BE2C (cell line): ENCODE measurements around the gene LRCH4.

Source experiments
- DNase-seq: peaks from one replicate; pipeline ENCODE4 v3.0.0-alpha.2; 2020
- H3K27me3 ChIP-seq: fragments of 250-450 bp; sonication (Bioruptor Pico); 2 replicates; pipeline ENCODE4 v1.5.1; 2020; ENCODE audit warnings: mild to moderate bottlenecking
- H3K36me3 ChIP-seq: fragments of 250-450 bp; sonication (Bioruptor Pico); 2 replicates; pipeline ENCODE4 v1.5.1; 2020; ENCODE audit warnings: mild to moderate bottlenecking
- H3K4me1 ChIP-seq: fragments of 250-450 bp; sonication (Bioruptor Pico); 2 replicates; pipeline ENCODE4 v1.5.1; 2020
- H3K4me3 ChIP-seq: 2 replicates; pipeline ENCODE4 v1.5.1; 2011; ENCODE audit warnings: low read depth, low read length
- H3K9me3 ChIP-seq: fragments of 250-450 bp; sonication (Bioruptor Pico); 2 replicates; pipeline ENCODE4 v1.5.1; 2020
- TF ChIP-seq, protein P1 (sequence below): IDR thresholded peaks from 2 replicates; pipeline ENCODE4 v1.5.1; 2012; ENCODE audit warnings: mild to moderate bottlenecking, low read depth, low read length

LRCH4 gene

DNA sequence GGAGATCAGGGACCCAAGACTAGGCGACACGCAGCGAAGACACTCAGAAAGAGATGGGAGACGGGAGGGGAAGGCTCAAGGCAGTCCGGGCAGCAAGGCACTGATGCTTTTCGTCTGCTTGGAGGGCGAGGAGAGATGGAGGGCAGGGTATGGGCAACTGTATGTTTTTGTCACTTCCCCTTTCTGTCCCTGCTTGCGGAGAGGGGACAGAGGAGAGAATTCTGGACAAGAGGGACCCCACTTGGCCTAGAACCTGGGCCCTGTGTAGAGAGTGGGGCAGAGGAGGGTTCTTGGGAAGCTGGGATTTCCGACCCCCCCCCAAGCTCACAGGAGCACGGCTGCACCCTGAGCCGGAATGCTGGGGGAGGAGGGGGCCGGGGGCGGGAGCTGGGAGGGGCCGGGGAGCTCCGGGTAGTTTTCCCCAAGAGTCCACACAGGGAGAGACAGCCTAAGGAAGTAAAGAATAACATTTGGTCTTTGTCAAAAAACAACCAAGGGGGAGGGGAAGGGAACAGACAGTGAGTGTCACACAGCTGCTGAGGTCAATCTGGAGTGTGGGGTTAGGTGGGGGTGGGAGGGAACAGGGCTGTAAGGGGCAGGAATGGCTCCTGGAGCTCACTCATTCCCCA lies 1.8 kb downstream of the LRCH4 start:
- no peak for DNase-seq
- Histone ChIP-seq H3K27me3 (no peaks in the 10 kb centered on the region), H3K4me3 (no peak overlapping the region), H3K4me1 (peaks cover 10% of the 10 kb centered on the region), H3K9me3 (no peaks in the 10 kb centered on the region), H3K36me3 (peaks cover 21% of the 10 kb centered on the region)
- TF ChIP-seq, protein P1, sequence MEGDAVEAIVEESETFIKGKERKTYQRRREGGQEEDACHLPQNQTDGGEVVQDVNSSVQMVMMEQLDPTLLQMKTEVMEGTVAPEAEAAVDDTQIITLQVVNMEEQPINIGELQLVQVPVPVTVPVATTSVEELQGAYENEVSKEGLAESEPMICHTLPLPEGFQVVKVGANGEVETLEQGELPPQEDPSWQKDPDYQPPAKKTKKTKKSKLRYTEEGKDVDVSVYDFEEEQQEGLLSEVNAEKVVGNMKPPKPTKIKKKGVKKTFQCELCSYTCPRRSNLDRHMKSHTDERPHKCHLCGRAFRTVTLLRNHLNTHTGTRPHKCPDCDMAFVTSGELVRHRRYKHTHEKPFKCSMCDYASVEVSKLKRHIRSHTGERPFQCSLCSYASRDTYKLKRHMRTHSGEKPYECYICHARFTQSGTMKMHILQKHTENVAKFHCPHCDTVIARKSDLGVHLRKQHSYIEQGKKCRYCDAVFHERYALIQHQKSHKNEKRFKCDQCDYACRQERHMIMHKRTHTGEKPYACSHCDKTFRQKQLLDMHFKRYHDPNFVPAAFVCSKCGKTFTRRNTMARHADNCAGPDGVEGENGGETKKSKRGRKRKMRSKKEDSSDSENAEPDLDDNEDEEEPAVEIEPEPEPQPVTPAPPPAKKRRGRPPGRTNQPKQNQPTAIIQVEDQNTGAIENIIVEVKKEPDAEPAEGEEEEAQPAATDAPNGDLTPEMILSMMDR, result no peak

DNA sequence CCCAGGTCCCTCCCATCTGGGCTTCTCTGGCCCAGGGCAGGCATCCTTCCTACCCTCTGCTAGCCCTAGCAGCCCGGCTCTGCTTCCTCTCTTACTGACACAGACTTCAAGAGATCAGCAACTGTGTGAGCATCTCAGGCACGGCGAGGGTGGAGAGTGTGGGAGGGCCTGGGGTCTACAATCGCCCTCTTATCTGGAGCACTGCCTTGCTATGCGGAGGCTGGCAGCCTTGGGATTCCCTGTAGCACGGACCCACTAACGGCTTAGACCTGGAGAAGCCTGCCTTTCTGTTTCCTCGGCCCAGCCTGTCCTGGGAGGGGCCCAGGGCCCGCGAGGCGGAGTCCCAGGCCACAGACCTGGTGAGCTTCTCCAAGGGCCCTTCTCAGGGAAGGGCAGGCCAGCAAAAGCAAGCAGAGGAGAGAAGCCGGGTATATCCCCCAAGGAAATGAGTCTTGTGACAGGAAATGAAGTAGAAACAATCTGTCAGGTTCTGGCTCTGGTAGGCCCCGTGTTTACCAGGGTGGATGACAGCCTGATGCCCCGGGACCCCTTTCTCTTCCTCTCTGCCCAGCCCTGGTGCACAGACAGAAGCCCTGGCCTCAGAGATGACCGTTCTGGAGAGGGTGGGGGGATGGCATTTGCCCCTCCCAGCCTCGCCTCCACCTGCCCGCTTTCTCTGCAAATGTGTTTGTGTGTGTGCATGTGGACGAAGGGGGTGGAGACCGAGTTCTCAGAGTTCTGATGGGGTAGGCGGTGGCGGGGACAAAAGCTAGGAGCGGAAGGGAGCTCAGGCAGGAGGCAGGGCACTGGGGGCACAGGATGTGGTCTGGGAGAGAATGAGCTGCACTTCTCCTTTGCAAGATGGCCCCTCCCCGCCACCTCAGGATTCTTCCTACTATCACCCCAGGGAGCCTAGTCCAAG lies 2.5 kb downstream of the LRCH4 start:
- Histone ChIP-seq H3K27me3 (no peaks in the 10 kb centered on the region), H3K4me3 (no peak overlapping the region), H3K4me1 (peaks cover 10% of the 10 kb centered on the region), H3K36me3 (peaks cover 21% of the 10 kb centered on the region), H3K9me3 (no peaks in the 10 kb centered on the region)
- TF ChIP-seq, protein P1, result no peak
- no peak for DNase-seq

DNA sequence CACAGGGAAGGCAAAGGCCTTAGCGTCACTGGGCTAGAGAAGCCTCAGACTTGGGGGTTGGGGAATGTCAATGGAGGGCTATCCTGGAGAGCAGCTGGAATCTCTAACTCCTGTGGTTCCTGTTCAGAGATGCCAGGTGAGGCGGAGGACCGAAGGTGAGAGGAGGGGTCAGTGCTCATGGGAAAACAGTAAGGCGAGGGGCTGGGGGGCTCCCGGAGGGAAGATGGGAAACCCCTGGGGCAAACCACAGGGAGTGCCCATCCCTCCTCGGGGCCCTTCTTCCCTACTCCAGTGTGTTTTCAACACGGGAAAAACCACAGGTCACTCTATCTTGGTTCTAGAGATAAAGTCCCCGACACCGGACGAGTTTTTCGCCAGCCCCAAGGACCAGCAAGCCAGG lies 3.3 kb downstream of the LRCH4 start:
- no peaks in the 10 kb centered on the region for H3K27me3 ChIP-seq
- no peaks in the 10 kb centered on the region for H3K9me3 ChIP-seq
- H3K4me3 ChIP-seq, result no peak overlapping the region
- no peak for DNase-seq
- H3K4me1 ChIP-seq, result peaks cover 10% of the 10 kb centered on the region
- TF ChIP-seq, protein P1, result no peak
- peaks cover 21% of the 10 kb centered on the region for H3K36me3 ChIP-seq

DNA sequence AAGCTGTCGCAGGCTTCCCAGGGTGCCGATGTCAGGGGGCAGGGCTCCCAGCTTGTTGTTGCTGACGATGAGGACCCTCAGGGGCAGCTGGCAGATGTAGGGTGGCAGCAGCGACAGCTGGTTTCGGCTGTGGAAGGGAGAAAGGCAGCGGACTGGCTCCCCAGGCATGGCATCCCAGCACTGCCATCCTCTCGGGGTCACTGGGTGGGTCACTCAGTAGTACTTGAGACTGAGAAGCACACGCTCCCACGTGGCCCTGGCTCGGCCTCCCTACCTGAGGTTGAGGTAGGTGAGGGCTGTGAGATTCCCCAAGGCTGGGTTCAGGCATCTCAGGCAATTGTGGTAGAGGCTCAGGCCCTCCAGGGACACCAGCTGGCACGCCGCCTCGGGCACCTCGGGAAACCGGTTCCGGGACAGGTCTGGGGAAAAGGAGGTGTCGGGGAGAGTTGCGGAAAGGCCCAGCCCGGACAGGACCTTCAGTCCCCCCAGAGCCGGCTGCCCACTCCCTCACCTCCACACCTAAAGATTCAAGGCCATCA lies 3.8 kb downstream of the LRCH4 start:
- no peak for DNase-seq
- Histone ChIP-seq H3K4me3 (no peak overlapping the region), H3K9me3 (no peaks in the 10 kb centered on the region), H3K27me3 (no peaks in the 10 kb centered on the region), H3K4me1 (peaks cover 10% of the 10 kb centered on the region), H3K36me3 (peaks cover 21% of the 10 kb centered on the region)
- TF ChIP-seq, protein P1, result no peak

DNA sequence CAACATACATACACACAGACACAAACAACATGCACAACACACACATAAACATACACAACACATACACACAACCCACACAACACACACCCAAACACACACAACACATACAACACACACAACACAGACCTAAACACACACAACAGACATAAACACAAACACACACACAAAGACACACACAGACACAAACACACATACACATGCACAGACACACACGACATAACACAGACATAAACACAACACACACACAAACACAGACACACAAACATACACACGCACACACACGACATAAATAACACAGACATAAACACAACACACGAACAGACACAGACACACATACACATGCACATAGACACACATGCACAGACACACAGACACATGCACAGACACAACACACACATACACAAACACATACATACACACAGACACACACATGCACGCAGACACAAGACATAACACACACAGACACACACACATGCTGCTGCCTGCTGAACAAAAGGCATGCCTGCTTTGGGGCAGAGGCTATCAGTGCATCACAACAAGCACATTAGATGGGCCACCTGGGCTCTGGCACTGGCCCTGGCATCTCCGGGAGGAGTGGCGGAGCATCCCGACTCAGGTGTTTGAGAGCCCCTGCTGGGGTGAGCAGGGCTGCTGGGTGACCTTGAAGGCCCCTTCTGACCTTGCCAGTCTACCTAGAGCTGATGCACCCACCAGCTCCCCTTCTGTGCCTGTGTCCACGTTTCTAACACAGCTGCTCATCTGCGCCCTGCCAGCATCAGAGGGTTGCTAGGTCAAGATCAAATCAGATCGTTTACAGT lies 5.3 kb downstream of the LRCH4 start:
- TF ChIP-seq, protein P1, result no peak
- Histone ChIP-seq H3K4me3 (no peak overlapping the region), H3K36me3 (peaks cover 21% of the 10 kb centered on the region), H3K27me3 (no peaks in the 10 kb centered on the region), H3K4me1 (peaks cover 10% of the 10 kb centered on the region), H3K9me3 (no peaks in the 10 kb centered on the region)
- DNase-seq, result no peak
